Stimulated activated CD8-positive, alpha-beta memory T cell treated with anti-CD3 and anti-CD28 coated beads, Interleukin-7, amount 100 ng/mL, for 4 hours (primary cell): ENCODE data around the gene SLC6A16.
"Not testable (repeated sequence)": the region's sequence is repeated elsewhere in the genome, so short reads cannot be mapped to it uniquely, and the experiment has no call there.

Experiments
- DNase-seq, 2 donors: peaks; one replicate each; pipeline ENCODE4 v3.0.0-alpha.2; 2020; ENCODE audit warnings: low read depth in 2 of 2

SLC6A16 gene

DNA sequence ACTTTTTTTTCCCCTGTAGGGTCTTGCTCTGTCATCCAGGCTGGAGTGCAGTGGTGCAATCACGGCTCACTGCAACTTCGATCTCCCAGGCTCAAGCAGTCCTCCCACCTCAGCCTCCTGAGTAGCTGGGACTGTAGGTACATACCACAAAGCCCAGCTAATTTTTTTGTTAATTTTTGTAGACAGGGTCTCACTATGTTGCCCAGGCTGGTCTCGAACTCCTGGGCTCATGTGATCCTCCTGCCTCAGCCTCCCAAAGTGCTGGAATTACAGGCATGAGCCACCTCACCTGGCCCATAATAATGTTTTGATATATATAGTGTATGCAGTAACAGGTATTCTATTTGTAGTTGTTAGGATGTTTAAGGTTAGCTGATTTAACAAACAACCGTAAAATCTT is 6.2 kb upstream of the SLC6A16 start:
- not testable (repeated sequence) for DNase-seq

DNA sequence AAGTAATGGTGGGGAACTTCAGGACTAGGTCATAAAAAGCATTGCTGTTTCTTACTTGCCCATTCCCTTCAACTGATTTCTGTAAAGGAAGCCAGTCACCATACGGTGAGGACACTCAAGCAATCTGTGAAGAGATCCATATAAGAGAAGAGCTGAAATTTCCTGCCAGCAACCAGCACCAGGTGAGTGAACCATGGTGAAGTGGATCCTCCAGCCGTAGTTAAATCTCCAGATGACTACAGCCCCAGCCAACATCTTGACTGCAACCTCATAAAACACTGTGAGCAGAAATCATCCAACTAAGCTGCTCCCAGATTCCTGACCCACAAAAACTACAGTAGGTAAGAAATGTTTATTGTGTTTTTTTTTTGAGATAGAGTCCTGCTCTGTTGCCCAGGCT is 3.8 kb upstream of the SLC6A16 start:
- DNase-seq = no peak

DNA sequence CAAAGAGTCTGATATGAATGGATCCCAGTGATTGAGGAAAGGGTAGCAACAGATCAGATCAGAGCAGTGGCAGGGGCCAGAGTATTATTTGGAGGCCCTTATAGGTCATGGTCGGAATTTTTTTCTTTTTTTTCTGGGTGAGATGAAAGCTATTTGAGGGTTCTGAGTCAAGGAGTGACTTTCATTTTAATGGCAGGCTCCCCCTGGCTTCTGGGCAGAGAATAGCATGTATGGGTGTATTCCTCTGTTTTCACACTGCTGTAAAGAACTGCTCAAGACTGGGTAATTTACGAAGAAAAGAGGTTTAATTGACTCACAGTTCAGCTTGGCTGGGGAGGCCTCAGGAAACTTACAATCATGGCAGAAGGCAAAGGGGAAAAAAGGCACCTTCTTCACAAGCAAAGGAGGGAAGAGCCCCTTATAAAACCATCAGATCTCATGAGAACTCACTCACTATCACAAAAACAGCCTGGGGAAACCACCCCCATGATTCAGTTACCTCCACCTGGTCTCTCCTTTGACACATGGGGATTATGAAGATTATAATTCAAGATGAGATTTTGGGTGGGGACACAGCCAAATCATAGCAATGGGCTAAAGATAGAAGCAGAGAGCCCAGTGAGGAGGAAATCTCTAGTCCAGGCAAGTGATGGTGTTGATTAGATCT is 3.0 kb upstream of the SLC6A16 start:
- no peak for DNase-seq

DNA sequence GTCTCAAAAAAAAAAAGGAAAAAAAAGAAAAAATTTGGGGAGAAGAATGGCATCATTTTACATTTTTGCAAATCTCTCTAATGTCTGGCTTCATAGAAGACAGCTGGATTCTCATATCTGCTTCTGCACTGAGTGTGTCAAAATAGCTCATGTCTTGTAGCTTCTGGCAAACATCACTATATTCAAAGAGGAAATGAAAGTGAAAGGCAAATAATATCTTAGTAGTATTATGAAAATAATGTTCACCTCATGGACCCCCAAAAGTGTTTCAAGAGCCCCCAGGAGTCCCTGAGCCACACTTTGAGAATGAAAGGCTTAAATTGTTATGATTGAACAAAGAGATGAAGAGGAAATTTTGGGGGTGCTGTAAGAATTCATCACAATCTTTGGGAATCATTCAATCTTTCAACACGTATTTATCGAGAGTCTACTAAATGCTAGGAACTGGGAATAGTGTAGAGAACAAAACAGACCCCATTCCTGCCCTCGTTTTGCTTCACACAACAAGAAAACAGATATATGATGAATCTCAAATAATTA is 1.2 kb upstream of the SLC6A16 start:
- DNase-seq = no peak

DNA sequence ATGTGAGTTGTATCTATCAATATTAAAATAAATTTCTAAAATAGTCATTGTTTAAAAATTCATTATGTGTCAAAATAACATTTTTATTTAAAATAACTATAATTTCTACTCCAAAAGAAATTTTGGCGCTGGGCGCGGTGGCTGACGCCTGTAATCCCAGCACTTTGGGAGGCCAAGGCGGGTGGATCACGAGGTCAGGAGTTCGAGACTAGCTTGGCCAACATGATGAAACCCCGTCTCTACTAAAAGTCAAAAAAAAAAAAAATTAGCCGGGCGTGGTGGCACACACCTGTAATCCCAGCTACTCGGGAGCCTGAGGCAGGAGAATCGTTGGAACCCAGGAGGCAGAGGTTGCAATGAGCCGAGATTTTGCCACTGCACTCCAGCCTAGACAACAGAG is 765 bp upstream of the SLC6A16 start:
- not testable (repeated sequence) for DNase-seq

DNA sequence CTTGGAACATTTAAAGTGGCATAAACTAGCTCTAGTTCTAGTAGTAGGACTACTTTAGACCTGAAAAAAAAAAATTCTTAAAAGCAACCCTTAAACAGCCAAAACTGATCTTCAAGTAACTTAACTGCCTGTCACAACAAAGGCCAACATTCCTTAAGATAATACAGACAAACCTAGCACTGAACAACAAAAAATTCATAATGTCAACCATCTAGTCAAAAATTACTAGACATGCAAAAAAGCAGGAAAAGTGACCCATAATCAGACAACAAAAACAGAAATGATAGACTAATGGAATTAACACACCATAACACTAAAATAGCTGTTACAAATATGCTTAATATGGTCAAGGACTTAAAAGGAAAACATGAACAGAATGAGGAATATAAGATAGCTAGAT is 6.7 kb downstream of the SLC6A16 start:
- no peak for DNase-seq

GRCh38 chr19:49316284-49316683 is 8.7 kb downstream of the SLC6A16 start:
- DNase-seq = no peak

GRCh38 chr19:49315111-49315510 is 9.9 kb downstream of the SLC6A16 start:
- DNase-seq = no peak

- DNase-seq = no peak
These were observed 15.9 kb downstream of the SLC6A16 start for GRCh38 chr19:49309087-49309486.

DNA sequence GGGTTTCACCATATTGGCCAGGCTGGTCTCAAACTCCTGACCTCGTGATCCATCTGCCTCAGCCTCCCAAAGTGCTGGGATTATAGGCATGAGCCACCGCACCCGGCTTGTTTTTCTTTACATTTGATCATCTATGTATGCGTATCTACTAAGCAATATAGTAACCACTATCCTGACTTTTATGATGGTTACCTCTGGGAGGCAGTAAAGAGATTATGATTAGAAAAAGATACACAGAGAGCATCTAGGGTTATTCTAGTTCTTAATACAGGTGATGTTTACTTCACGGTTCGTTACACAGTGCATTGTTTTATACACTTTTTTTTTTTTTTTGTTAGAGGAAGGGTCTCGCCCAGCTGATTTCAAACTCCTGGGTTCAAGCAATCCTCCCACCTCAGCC is 18.3 kb downstream of the SLC6A16 start:
- not testable (repeated sequence) for DNase-seq

- DNase-seq = no peak
These were observed 23.1 kb downstream of the SLC6A16 start for GRCh38 chr19:49301866-49302252.

DNA sequence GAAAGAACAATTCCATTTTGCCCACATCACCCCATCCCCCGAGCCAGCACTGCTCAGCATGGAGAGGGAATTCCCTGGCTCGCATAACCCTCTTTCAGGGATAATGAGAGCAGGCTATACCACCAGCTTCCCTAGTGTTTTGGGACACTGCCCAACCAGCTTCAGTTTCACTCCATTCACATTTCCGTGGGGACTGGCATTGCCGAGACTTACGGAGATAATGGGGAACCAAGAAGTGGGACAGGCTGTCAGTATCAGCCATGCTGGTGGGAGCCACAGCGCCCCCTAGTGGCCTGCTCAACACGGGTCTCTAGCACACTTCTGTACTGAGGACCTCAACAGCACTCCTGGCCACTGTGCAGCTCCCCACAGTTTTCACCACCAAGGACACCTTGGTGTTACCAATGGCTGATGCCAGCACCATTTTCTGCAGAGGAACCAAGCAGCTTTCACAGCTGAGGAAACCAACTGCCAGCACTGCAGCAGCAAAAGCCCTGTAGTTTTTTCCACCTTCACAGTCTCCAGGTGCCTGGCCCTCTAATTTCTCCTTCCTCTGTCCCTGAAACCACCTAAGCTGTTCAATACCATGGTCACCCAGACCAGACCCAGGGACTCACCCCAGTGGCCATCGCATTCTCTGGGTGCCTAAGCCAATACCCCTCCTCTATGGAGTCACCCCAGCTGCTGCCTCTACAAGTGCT is 23.7 kb downstream of the SLC6A16 start:
- peak; percentile 60 to 62 for DNase-seq

DNA sequence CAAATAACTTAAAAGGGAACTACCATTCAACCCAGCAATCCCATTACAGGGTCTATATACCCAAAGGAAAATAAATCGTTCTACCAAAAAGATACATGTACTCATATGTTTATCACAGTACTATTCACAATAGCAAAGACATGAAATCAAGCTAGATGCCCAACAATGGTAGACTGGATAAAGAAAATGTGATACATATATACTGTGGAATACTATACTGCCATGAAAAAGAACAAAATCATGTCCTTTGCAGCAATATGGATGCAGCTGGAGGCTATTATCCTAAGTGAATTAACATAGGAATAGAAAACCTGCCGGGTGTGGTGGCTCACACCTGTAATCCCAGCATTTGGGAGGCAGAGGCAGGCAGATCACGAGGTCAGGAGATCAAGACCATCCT is 26.3 kb downstream of the SLC6A16 start:
- DNase-seq = not testable (repeated sequence)

GRCh38 chr19:49297403-49297802 is 27.6 kb downstream of the SLC6A16 start:
- no peak for DNase-seq

GRCh38 chr19:49295208-49295880 is 29.6 kb downstream of the SLC6A16 start:
- no peak for DNase-seq

DNA sequence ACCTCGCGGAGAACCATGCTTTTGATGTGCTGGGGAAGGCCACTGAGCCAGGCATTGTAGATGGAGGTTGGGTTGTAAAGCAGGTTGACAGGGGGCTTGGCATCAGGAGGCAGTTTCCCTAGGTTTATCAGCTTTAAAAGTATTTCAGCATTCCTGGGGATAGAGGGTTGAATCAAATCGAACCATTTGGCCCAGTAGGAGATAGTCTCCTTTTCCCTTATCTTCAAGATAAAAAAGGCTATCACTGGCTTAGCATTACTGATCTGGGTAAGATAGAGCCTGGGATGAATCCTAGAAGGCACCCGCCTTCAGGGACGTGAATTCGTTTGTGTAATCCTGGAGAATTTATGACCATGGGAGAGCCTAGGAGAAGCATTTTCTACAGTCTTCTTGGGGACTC is 30.6 kb downstream of the SLC6A16 start:
- no peak for DNase-seq

GRCh38 chr19:49290517-49290916 is 34.5 kb downstream of the SLC6A16 start:
- DNase-seq = no peak

- not testable (repeated sequence) for DNase-seq
These were observed 35.7 kb downstream of the SLC6A16 start for GRCh38 chr19:49289286-49289685.

GRCh38 chr19:49288205-49288604 is 36.8 kb downstream of the SLC6A16 start:
- not testable (repeated sequence) for DNase-seq

- DNase-seq = no peak
These were observed 37.7 kb downstream of the SLC6A16 start for GRCh38 chr19:49287141-49287770.

DNA sequence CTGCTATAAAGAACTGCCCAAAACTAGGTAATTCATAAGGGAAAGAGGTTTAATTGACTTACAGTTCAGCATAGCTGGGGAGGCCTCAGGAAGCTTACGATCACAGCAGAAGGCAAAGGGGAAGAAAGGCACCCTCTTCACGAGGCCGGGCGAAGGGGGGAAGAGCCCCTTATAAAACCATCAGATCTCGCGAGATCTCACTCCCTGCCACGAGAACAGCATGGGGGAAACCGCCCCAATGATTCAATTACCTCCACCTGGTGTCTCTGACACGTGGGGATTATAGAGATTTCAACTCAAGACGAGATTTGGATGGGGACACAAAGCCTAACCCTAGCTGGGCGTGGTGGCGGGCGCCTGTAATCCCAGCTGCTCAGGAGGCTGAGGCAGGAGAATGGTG is 42.8 kb downstream of the SLC6A16 start:
- DNase-seq = no peak

DNA sequence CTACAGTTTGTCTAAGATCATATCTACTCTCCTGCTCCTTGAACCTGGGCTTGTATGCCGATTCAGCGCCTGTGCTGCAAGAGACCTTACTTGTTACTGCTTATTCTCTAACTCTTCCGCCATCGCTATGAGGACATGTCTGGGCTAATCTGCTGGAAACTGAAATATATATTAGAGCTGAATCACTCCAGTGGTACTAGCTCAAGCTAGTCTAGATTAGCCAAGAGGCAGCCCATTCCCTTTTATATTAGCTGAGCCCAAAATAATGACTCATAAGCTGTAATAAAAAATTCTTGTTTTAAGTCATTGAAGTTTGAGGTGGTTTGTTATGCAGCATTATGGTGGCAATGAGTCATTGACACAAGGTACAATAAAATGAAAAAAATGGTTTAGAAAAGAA is 52.8 kb downstream of the SLC6A16 start:
- DNase-seq = no peak
